SK-N-SH treated with all-trans-retinoic acid at 6 μM for 48 hours (cell line): Measurements from ENCODE around the gene SFMBT2.

Source experiments
- ATAC-seq: fragments of 200-7000 bp; cut with Tn5 transposase; 3 replicates; pipeline ENCODE4 v1.9.1; 2020; ENCODE audit warnings: mild to moderate bottlenecking, moderate library complexity
- ARNTL ChIP-seq: fragments of 450-650 bp; formaldehyde crosslinking; IDR thresholded peaks from 2 replicates; pipeline ENCODE4 v1.5.0; 2020; ENCODE audit warnings: low read depth, mild to moderate bottlenecking, moderate library complexity, borderline replicate concordance
- BACH2 ChIP-seq: fragments of 250-450 bp; sonication (Bioruptor Pico); IDR thresholded peaks from 2 replicates; pipeline ENCODE4 v1.9.0; 2021; ENCODE audit warnings: mild to moderate bottlenecking, borderline replicate concordance
- CSDC2 ChIP-seq: fragments of 250-450 bp; sonication (Bioruptor Pico); IDR thresholded peaks from 2 replicates; pipeline ENCODE4 v1.5.0; 2020; ENCODE audit warnings: mild to moderate bottlenecking, moderate library complexity
- ESRRG ChIP-seq: fragments of 250-450 bp; sonication (Bioruptor Pico); IDR thresholded peaks from 2 replicates; pipeline ENCODE4 v1.6.1; 2021; ENCODE audit warnings: mild to moderate bottlenecking
- GLIS3 ChIP-seq: fragments of 250-450 bp; sonication (Bioruptor Pico); IDR thresholded peaks from 2 replicates; pipeline ENCODE4 v1.5.0; 2020; ENCODE audit warnings: mild to moderate bottlenecking, moderate library complexity
- ISL1 ChIP-seq: fragments of 250-450 bp; sonication (Bioruptor Pico); IDR thresholded peaks from 2 replicates; pipeline ENCODE4 v2.1.2; 2022; ENCODE audit warnings: mild to moderate bottlenecking, moderate library complexity
- OSR1 ChIP-seq: fragments of 250-450 bp; sonication (Bioruptor Pico); IDR thresholded peaks from 2 replicates; pipeline ENCODE4 v1.8.0; 2022; ENCODE audit warnings: moderate library complexity, mild to moderate bottlenecking, inconsistent platforms
- RARB ChIP-seq: fragments of 250-450 bp; sonication (Bioruptor Pico); IDR thresholded peaks from 2 replicates; pipeline ENCODE4 v1.8.0; 2021; ENCODE audit warnings: mild to moderate bottlenecking, moderate library complexity
- SNAI2 ChIP-seq: fragments of 250-450 bp; sonication (Bioruptor Pico); IDR thresholded peaks from 2 replicates; pipeline ENCODE4 v1.5.0; 2020; ENCODE audit warnings: mild to moderate bottlenecking, moderate library complexity
- TOX ChIP-seq: fragments of 250-450 bp; sonication (Bioruptor Pico); IDR thresholded peaks from 2 replicates; pipeline ENCODE4 v1.8.0; 2021; ENCODE audit warnings: mild to moderate bottlenecking, moderate library complexity, borderline replicate concordance
- ZC3H10 ChIP-seq: fragments of 250-450 bp; sonication (Bioruptor Pico); IDR thresholded peaks from 2 replicates; pipeline ENCODE4 v1.5.1; 2021; ENCODE audit warnings: mild to moderate bottlenecking, moderate library complexity
- ZFP3 ChIP-seq: fragments of 250-450 bp; sonication (Bioruptor Pico); IDR thresholded peaks from 2 replicates; pipeline ENCODE4 v1.5.0; 2020; ENCODE audit warnings: mild to moderate bottlenecking, moderate library complexity
- ZFP30 ChIP-seq: fragments of 450-650 bp; formaldehyde crosslinking; IDR thresholded peaks from 2 replicates; pipeline ENCODE4 v1.5.0; 2022; ENCODE audit warnings: mild to moderate bottlenecking, moderate library complexity
- ZNF565 ChIP-seq: fragments of 450-650 bp; formaldehyde crosslinking; conservative IDR thresholded peaks from 2 replicates; pipeline ENCODE4 v1.5.0; 2020; ENCODE audit warnings: low read depth, mild to moderate bottlenecking, moderate library complexity
- ZNF70 ChIP-seq: fragments of 450-650 bp; formaldehyde crosslinking; IDR thresholded peaks from 2 replicates; pipeline ENCODE4 v1.5.0; 2020; ENCODE audit warnings: mild to moderate bottlenecking, moderate library complexity
- ZNF8 ChIP-seq: fragments of 450-650 bp; formaldehyde crosslinking; IDR thresholded peaks from 2 replicates; pipeline ENCODE4 v1.5.0; 2020; ENCODE audit warnings: mild to moderate bottlenecking, moderate library complexity
- TF ChIP-seq, protein P1 (sequence below): fragments of 250-450 bp; sonication (Bioruptor Pico); IDR thresholded peaks from 2 replicates; pipeline ENCODE4 v1.8.0; 2021; ENCODE audit warnings: low read depth, mild to moderate bottlenecking, moderate library complexity, borderline replicate concordance
- TF ChIP-seq, protein P2 (sequence below): fragments of 250-450 bp; sonication (Bioruptor Pico); IDR thresholded peaks from 2 replicates; pipeline ENCODE4 v1.5.1; 2020; ENCODE audit warnings: low read depth, mild to moderate bottlenecking, moderate library complexity
- TF ChIP-seq, protein P3 (sequence below): fragments of 250-450 bp; sonication (Bioruptor Pico); IDR thresholded peaks from 2 replicates; pipeline ENCODE4 v1.5.0; 2020; ENCODE audit warnings: mild to moderate bottlenecking, moderate library complexity
- TF ChIP-seq, protein P4 (sequence below): fragments of 250-450 bp; sonication (Bioruptor Pico); IDR thresholded peaks from 2 replicates; pipeline ENCODE4 v1.8.0; 2020; ENCODE audit warnings: mild to moderate bottlenecking, moderate library complexity, borderline replicate concordance
- TF ChIP-seq, protein P5 (sequence below): fragments of 250-450 bp; sonication (Bioruptor Pico); IDR thresholded peaks from 2 replicates; pipeline ENCODE4 v1.5.1; 2021; ENCODE audit warnings: mild to moderate bottlenecking, moderate library complexity

Gene SFMBT2

DNA sequence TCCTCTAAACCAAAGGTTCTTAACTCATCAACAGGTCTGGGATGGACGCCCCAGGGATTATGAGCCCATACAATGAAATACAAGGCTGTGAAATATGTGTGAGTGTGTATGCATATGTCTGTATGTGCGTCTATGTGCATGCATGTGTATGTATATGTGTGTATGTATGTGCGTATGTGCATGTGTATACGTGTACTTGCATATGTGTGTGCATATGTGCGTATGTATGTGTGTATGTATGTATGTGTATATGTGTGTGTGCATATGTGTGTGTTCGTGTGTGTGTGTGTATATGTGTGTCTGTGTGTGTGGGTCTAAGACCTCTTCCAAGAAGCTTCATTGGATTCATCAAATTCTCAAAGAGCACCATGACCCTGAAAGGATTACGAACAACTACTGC lies 112.3 kb downstream of the SFMBT2 start (continued):
- no peak for TF ChIP-seq ZC3H10 (CRISPR knock-in tag)
- no peak for TF ChIP-seq RARB
- TF ChIP-seq, protein P1, sequence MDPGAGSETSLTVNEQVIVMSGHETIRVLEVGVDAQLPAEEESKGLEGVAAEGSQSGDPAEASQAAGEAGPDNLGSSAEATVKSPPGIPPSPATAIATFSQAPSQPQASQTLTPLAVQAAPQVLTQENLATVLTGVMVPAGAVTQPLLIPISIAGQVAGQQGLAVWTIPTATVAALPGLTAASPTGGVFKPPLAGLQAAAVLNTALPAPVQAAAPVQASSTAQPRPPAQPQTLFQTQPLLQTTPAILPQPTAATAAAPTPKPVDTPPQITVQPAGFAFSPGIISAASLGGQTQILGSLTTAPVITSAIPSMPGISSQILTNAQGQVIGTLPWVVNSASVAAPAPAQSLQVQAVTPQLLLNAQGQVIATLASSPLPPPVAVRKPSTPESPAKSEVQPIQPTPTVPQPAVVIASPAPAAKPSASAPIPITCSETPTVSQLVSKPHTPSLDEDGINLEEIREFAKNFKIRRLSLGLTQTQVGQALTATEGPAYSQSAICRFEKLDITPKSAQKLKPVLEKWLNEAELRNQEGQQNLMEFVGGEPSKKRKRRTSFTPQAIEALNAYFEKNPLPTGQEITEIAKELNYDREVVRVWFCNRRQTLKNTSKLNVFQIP = no peak
- TF ChIP-seq, protein P2, sequence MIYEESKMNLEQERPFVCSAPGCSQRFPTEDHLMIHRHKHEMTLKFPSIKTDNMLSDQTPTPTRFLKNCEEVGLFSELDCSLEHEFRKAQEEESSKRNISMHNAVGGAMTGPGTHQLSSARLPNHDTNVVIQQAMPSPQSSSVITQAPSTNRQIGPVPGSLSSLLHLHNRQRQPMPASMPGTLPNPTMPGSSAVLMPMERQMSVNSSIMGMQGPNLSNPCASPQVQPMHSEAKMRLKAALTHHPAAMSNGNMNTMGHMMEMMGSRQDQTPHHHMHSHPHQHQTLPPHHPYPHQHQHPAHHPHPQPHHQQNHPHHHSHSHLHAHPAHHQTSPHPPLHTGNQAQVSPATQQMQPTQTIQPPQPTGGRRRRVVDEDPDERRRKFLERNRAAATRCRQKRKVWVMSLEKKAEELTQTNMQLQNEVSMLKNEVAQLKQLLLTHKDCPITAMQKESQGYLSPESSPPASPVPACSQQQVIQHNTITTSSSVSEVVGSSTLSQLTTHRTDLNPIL (CRISPR knock-in tag) = no peak

DNA sequence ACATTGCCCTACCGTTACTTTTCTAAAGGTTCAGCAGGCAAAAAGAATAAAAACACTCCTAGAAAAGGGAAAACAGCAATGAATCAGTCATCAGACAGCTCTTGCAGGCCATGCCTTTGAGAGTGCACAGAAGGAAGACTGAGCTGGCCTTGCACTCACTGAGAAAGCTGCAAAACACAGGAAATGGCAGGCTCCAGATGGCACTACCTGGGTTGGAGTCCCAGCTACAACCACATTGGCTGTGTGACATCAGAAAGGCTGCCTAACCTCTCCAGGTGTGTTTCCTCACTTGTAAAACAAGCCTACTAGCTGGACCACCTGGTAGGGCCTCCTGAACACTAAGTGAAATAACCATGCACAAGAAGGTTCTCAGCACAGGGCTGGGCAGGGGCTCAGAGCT lies 113.7 kb downstream of the SFMBT2 start:
- ATAC-seq = no peak
- no peak for TF ChIP-seq ZFP3
- TF ChIP-seq ISL1 (CRISPR knock-in tag) = no peak
- TF ChIP-seq BACH2 = no peak
- TF ChIP-seq, protein P3, sequence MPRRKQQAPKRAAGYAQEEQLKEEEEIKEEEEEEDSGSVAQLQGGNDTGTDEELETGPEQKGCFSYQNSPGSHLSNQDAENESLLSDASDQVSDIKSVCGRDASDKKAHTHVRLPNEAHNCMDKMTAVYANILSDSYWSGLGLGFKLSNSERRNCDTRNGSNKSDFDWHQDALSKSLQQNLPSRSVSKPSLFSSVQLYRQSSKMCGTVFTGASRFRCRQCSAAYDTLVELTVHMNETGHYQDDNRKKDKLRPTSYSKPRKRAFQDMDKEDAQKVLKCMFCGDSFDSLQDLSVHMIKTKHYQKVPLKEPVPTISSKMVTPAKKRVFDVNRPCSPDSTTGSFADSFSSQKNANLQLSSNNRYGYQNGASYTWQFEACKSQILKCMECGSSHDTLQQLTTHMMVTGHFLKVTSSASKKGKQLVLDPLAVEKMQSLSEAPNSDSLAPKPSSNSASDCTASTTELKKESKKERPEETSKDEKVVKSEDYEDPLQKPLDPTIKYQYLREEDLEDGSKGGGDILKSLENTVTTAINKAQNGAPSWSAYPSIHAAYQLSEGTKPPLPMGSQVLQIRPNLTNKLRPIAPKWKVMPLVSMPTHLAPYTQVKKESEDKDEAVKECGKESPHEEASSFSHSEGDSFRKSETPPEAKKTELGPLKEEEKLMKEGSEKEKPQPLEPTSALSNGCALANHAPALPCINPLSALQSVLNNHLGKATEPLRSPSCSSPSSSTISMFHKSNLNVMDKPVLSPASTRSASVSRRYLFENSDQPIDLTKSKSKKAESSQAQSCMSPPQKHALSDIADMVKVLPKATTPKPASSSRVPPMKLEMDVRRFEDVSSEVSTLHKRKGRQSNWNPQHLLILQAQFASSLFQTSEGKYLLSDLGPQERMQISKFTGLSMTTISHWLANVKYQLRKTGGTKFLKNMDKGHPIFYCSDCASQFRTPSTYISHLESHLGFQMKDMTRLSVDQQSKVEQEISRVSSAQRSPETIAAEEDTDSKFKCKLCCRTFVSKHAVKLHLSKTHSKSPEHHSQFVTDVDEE (CRISPR knock-in tag) = no peak
- TF ChIP-seq, protein P2 (CRISPR knock-in tag) = no peak
- TF ChIP-seq, protein P4, sequence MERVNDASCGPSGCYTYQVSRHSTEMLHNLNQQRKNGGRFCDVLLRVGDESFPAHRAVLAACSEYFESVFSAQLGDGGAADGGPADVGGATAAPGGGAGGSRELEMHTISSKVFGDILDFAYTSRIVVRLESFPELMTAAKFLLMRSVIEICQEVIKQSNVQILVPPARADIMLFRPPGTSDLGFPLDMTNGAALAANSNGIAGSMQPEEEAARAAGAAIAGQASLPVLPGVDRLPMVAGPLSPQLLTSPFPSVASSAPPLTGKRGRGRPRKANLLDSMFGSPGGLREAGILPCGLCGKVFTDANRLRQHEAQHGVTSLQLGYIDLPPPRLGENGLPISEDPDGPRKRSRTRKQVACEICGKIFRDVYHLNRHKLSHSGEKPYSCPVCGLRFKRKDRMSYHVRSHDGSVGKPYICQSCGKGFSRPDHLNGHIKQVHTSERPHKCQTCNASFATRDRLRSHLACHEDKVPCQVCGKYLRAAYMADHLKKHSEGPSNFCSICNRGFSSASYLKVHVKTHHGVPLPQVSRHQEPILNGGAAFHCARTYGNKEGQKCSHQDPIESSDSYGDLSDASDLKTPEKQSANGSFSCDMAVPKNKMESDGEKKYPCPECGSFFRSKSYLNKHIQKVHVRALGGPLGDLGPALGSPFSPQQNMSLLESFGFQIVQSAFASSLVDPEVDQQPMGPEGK (CRISPR knock-in tag) = no peak
- no peak for TF ChIP-seq ESRRG
- no peak for TF ChIP-seq ZNF8
- TF ChIP-seq TOX (CRISPR knock-in tag) = no peak
- TF ChIP-seq ARNTL (CRISPR knock-in tag) = no peak
- no peak for TF ChIP-seq GLIS3 (CRISPR knock-in tag)
- no peak for TF ChIP-seq ZNF565
- TF ChIP-seq ZC3H10 (CRISPR knock-in tag) = no peak
- TF ChIP-seq OSR1 (CRISPR knock-in tag) = no peak
- no peak for TF ChIP-seq ZFP30 (CRISPR knock-in tag)
- no peak for TF ChIP-seq ZNF70 (CRISPR knock-in tag)
- TF ChIP-seq, protein P5, sequence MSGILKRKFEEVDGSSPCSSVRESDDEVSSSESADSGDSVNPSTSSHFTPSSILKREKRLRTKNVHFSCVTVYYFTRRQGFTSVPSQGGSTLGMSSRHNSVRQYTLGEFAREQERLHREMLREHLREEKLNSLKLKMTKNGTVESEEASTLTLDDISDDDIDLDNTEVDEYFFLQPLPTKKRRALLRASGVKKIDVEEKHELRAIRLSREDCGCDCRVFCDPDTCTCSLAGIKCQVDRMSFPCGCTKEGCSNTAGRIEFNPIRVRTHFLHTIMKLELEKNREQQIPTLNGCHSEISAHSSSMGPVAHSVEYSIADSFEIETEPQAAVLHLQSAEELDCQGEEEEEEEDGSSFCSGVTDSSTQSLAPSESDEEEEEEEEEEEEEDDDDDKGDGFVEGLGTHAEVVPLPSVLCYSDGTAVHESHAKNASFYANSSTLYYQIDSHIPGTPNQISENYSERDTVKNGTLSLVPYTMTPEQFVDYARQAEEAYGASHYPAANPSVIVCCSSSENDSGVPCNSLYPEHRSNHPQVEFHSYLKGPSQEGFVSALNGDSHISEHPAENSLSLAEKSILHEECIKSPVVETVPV (CRISPR knock-in tag) = no peak

DNA sequence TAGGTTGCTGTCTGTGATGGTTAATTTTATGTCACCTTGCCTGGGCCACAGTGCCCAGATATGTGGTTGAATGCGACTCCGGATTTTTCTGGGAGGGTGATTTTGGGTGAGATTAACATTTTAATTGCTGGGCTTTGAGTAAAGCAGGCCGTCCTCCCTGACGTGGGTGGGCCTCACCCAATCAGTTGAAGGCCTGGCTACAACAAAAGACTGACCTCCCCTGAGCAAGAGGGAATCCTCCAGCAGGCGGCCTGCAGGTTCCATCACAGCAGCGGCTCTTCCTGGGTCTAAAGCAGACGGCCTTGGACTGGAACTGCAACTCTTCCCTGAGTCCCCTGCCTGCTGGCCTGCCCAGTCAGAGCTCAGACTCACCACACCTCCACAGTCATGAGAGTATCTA lies 114.2 kb downstream of the SFMBT2 start:
- no peak for ATAC-seq
- no peak for TF ChIP-seq ZNF8
- TF ChIP-seq ISL1 (CRISPR knock-in tag) = no peak
- TF ChIP-seq, protein P3 (CRISPR knock-in tag) = no peak
- TF ChIP-seq SNAI2 (CRISPR knock-in tag) = no peak
- TF ChIP-seq ESRRG = no peak
- no peak for TF ChIP-seq ZFP30 (CRISPR knock-in tag)
- TF ChIP-seq CSDC2 = no peak
- TF ChIP-seq BACH2 = no peak
- TF ChIP-seq ZNF565 = no peak
- no peak for TF ChIP-seq ZC3H10 (CRISPR knock-in tag)
- TF ChIP-seq, protein P5 (CRISPR knock-in tag) = no peak
- TF ChIP-seq ZNF70 (CRISPR knock-in tag) = no peak
- TF ChIP-seq ARNTL (CRISPR knock-in tag) = no peak
- no peak for TF ChIP-seq RARB
